GM19351 (cell line): ENCODE results near the gene PSMD5.

Source experiments
- ATAC-seq: cut with Tn5 transposase; IDR thresholded peaks from one replicate; pipeline ENCODE4 v1.9.1; 2021; ENCODE audit warnings: mild to moderate bottlenecking, moderate library complexity; ENCODE audit not compliant: unreplicated experiment

PSMD5 gene

DNA sequence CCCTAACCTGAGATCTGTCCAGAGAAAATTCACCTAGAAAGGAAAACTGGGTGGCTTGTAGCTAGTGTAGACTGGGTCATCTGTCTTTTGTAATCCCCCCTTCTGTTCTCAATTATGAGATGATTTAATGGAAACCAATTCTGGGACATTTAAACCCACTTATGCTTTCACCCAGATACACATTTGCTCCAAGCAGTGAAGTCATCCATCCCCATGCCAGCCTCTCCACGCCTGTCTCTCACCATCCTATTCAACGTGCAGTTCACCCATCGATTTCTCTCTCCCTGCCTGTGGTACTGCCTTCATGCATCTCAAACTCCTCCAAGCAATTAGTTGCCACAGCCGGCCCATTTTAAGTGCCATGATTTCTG, 32.5 kb upstream of the PSMD5 start:
- ATAC-seq = no peak

- no peak for ATAC-seq
Observed at GRCh38 chr9:120874226-120875194, 31.8 kb upstream of the PSMD5 start.

GRCh38 chr9:120873512-120873911, 30.8 kb upstream of the PSMD5 start:
- ATAC-seq = no peak

GRCh38 chr9:120872791-120873502, 30.2 kb upstream of the PSMD5 start:
- no peak for ATAC-seq

DNA sequence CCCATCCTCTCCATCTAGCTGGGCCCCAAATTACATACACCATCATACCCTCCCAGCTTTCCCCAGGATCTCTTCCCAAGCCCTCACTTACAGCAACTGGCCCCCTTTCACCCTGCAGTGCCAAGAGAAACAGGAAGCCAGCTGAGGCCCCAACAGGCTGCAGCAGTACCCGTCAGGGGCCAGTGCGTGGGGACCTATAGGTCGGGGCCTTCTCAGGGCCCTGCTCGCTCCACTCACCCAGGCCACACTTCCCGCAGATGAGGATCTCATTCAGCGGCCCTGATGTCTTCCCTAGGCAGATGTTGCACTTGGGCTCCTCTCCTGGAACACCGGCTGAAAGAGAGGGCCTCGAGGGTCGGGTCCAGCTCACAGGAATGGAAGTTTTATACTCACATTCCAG, 27.5 kb upstream of the PSMD5 start:
- ATAC-seq = no peak

GRCh38 chr9:120869726-120870125, 27.0 kb upstream of the PSMD5 start:
- no peak for ATAC-seq

GRCh38 chr9:120869360-120869687, 26.6 kb upstream of the PSMD5 start:
- ATAC-seq = no peak

- peak; percentile 93 for ATAC-seq
Observed at GRCh38 chr9:120868676-120869359, 26.1 kb upstream of the PSMD5 start.

- ATAC-seq = peak; percentile 17
Observed at GRCh38 chr9:120868339-120868675, 25.6 kb upstream of the PSMD5 start.

- no peak for ATAC-seq
Observed at GRCh38 chr9:120867676-120868338, 25.1 kb upstream of the PSMD5 start.

- no peak for ATAC-seq
Observed at GRCh38 chr9:120866651-120867050, 23.9 kb upstream of the PSMD5 start.

- no peak for ATAC-seq
Observed at GRCh38 chr9:120865809-120866208, 23.1 kb upstream of the PSMD5 start.

- ATAC-seq = no peak
Observed at GRCh38 chr9:120865176-120865575, 22.5 kb upstream of the PSMD5 start.

- ATAC-seq = no peak
Observed at GRCh38 chr9:120864719-120865118, 22.0 kb upstream of the PSMD5 start.

- no peak for ATAC-seq
Observed at GRCh38 chr9:120863833-120864232, 21.1 kb upstream of the PSMD5 start.

- ATAC-seq = no peak
Observed at GRCh38 chr9:120862452-120862851, 19.7 kb upstream of the PSMD5 start.

GRCh38 chr9:120861935-120862334, 19.2 kb upstream of the PSMD5 start:
- no peak for ATAC-seq

GRCh38 chr9:120860083-120860482, 17.4 kb upstream of the PSMD5 start:
- no peak for ATAC-seq

DNA sequence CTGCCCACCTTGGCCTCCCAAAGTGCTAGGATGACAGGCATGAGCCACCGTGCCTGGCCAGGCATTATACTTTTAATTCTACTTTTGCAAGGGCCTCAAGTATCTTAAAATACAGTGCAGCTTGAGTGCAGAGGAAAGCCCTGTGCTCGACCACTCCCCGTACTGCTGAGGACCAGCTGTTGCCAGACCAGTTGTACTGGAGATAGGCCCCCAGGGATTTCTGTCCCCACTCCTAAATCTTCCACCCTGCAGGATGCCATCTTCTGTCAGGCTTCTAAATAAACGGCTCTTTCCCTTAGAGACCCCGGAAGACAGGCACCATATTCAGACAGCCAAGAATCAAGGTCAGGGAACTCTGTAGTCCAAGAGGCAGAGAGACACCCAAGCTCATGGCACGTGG, 16.6 kb upstream of the PSMD5 start:
- ATAC-seq = no peak

- no peak for ATAC-seq
Observed at GRCh38 chr9:120857902-120858301, 15.2 kb upstream of the PSMD5 start.

DNA sequence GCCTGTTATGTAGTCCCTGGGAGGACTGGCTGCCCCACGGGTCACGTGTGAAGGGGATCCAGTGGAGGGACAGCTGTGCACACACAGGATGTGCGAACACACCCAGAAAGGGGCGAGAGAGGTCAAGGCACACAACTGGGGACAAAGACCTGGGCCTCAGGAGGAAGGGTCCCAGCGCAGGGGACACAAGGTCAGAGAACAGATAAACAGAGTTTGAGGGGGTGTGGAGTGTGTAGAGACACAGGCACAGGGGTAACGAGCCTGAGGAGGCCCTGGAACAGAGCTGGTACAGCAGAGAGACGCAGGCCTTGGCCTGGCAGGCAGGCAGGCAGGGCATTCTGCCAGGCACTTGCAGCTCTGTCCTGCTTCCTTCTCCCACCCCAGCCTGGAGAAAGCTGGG, 14.8 kb upstream of the PSMD5 start:
- no peak for ATAC-seq
